Endodermal cell (in vitro differentiated cells): ENCODE data around the gene RBM44. TPM values are rescaled to one million over a fixed set of nuclear protein-coding genes. Genes with fewer than 3 reads are reported as not detected.
A peak's percentile ranks its signal among the peaks of the same experiment; 100 is the strongest.
"Not testable (repeated sequence)": the region's sequence is repeated elsewhere in the genome, so short reads cannot be mapped to it uniquely, and the experiment has no call there.

Experiments used
- DNase-seq: peaks from one replicate; pipeline ENCODE4 v3.0.0-alpha.2; 2017
- H3K27ac ChIP-seq: 2 replicates; pipeline ENCODE4 v1.5.1; 2013; ENCODE audit warnings: mild to moderate bottlenecking, low read depth, low read length, moderate library complexity
- H3K27me3 ChIP-seq: 2 replicates; pipeline ENCODE4 v1.6.1; 2013; ENCODE audit warnings: mild to moderate bottlenecking, low read length, moderate library complexity; ENCODE audit not compliant: insufficient read depth, control insufficient read depth, poor library complexity, severe bottlenecking
- H3K36me3 ChIP-seq: 2 replicates; pipeline ENCODE4 v1.7.0; 2013; ENCODE audit warnings: mild to moderate bottlenecking, low read length, moderate library complexity; ENCODE audit not compliant: control insufficient read depth, insufficient read depth
- H3K4me1 ChIP-seq: one replicate; pipeline ENCODE4 v1.7.0; 2013; ENCODE audit warnings: low read length; ENCODE audit not compliant: control insufficient read depth, insufficient read depth
- H3K4me3 ChIP-seq: 2 replicates; pipeline ENCODE4 v1.5.1; 2013; ENCODE audit warnings: mild to moderate bottlenecking, low read length, moderate library complexity
- H3K9ac ChIP-seq: 2 replicates; pipeline ENCODE4 v1.6.1; 2013; ENCODE audit warnings: mild to moderate bottlenecking, low read length, moderate library complexity; ENCODE audit not compliant: poor library complexity, severe bottlenecking; ENCODE audit errors: extremely low read depth
- H3K9me3 ChIP-seq: 2 replicates; pipeline ENCODE4 v1.6.1; 2013; ENCODE audit warnings: mild to moderate bottlenecking, low read length, moderate library complexity; ENCODE audit not compliant: control insufficient read depth
- H3K27ac Mint-ChIP-seq: 2 replicates; pipeline ENCODE4 v1.8.0; 2020; ENCODE audit warnings: mixed read lengths
- H3K27me3 Mint-ChIP-seq: 2 replicates; pipeline ENCODE4 v1.8.0; 2021; ENCODE audit warnings: mild to moderate bottlenecking, mixed read lengths; ENCODE audit not compliant: insufficient read depth
- H3K36me3 Mint-ChIP-seq: 2 replicates; pipeline ENCODE4 v1.8.0; 2020; ENCODE audit warnings: low read depth, mixed read lengths
- H3K4me1 Mint-ChIP-seq: 2 replicates; pipeline ENCODE4 v1.8.0; 2020; ENCODE audit warnings: mixed read lengths
- H3K4me3 Mint-ChIP-seq: 2 replicates; pipeline ENCODE4 v1.8.0; 2020; ENCODE audit warnings: mild to moderate bottlenecking, moderate library complexity, mixed read lengths
- H3K9me3 Mint-ChIP-seq: 2 replicates; pipeline ENCODE4 v1.8.0; 2020; ENCODE audit warnings: mild to moderate bottlenecking, mixed read lengths
- CTCF ChIP-seq: fragments of 200-600 bp; sonication (generic); conservative IDR thresholded peaks from 2 replicates; pipeline ENCODE4 v1.5.0; 2021; ENCODE audit warnings: antibody characterized with exemption, mild to moderate bottlenecking
- WGBS, 2 experiments: methylation state at CpG; one replicate each; pipeline versions ENCODE4 v1.1.5 to v1.1.7; 2013; ENCODE audit warnings: missing lambda C conversion rate in 2 of 2, mixed read lengths in 1 of 2; ENCODE audit not compliant: insufficient coverage in 1 of 2, insufficient read length in 1 of 2; 5-methylcytosine and 5-hydroxymethylcytosine counted together
- total RNA-seq, 2 donors: library from RNA; stranded (reverse); fragmentation: NEBNext Ultra II Directional in 1 of 2; extraction: Animal tissue kit (Norgen Biotek cat#: 25700) in 1 of 2; gene quantifications; 2 replicates in 1 of 2; 3 replicates in 1 of 2; pipeline ENCODE4 v1.2.1, GENCODE V29; 2021

RBM44 gene
- total RNA-seq, 2 donors from 2014 or later, result 0.42 to 1.2 TPM

- H3K9me3 ChIP-seq, result peaks cover 20% of the 10 kb centered on the region
- WGBS, 2 experiments, result 95 to 97% methylated on average over 6 to 14 of the region's 14 CpGs
- Mint-ChIP-seq H3K9me3 (peaks cover 27% of the 10 kb centered on the region), H3K4me1 (no peaks in the 10 kb centered on the region), H3K4me3 (no peak overlapping the region), H3K27me3 (no peaks in the 10 kb centered on the region), H3K27ac (peak overlapping the region; percentile 6), H3K36me3 (peaks cover 82% of the 10 kb centered on the region)
- no peak for TF ChIP-seq CTCF
- H3K4me3 ChIP-seq, result no peak overlapping the region
- no peaks in the 10 kb centered on the region for H3K4me1 ChIP-seq
- no peaks in the 10 kb centered on the region for H3K27me3 ChIP-seq
- no peak for DNase-seq
- no peak overlapping the region for H3K27ac ChIP-seq
- peaks cover 81% of the 10 kb centered on the region for H3K36me3 ChIP-seq
- H3K9ac ChIP-seq, result no peak overlapping the region
These were observed 19.1 kb upstream of the RBM44 start for GRCh38 chr2:237779521-237779920.

- Mint-ChIP-seq H3K4me1 (no peaks in the 10 kb centered on the region), H3K4me3 (no peak overlapping the region), H3K27me3 (peaks cover 2% of the 10 kb centered on the region), H3K36me3 (peaks cover 83% of the 10 kb centered on the region), H3K9me3 (peaks cover 45% of the 10 kb centered on the region), H3K27ac (no peak overlapping the region)
- H3K27me3 ChIP-seq, result no peaks in the 10 kb centered on the region
- H3K9me3 ChIP-seq, result peaks cover 39% of the 10 kb centered on the region
- H3K4me3 ChIP-seq, result no peak overlapping the region
- no peak for DNase-seq
- no peaks in the 10 kb centered on the region for H3K4me1 ChIP-seq
- WGBS, 2 experiments, result 83 to 91% methylated on average over 4 to 7 of the region's 7 CpGs
- no peak for TF ChIP-seq CTCF
- no peak overlapping the region for H3K27ac ChIP-seq
- H3K36me3 ChIP-seq, result peaks cover 70% of the 10 kb centered on the region
- H3K9ac ChIP-seq, result no peak overlapping the region
These were observed 16.4 kb upstream of the RBM44 start for GRCh38 chr2:237782181-237782580.

- WGBS, 2 experiments, result 92% methylated on average over 1 of the region's 5 CpGs; no CpG with 5 or more reads in 1 of the 2 experiments
- peaks cover 43% of the 10 kb centered on the region for H3K9me3 ChIP-seq
- H3K4me1 ChIP-seq, H3K4me1 Mint-ChIP-seq, H3K27me3 ChIP-seq, DNase-seq, H3K27ac ChIP-seq, H3K9ac ChIP-seq, H3K4me3 Mint-ChIP-seq, H3K4me3 ChIP-seq, H3K27ac Mint-ChIP-seq, H3K27me3 Mint-ChIP-seq: not testable (repeated sequence)
- Mint-ChIP-seq H3K36me3 (peaks cover 81% of the 10 kb centered on the region), H3K9me3 (peaks cover 53% of the 10 kb centered on the region)
- peaks cover 66% of the 10 kb centered on the region for H3K36me3 ChIP-seq
These were observed 14.9 kb upstream of the RBM44 start for GRCh38 chr2:237783678-237784077.

- H3K4me3 ChIP-seq, result peak overlapping the region; percentile 43
- H3K36me3 ChIP-seq, result peaks cover 33% of the 10 kb centered on the region
- no peak for DNase-seq
- H3K27me3 Mint-ChIP-seq, result peaks cover 2% of the 10 kb centered on the region
- H3K27me3 ChIP-seq, result no peaks in the 10 kb centered on the region
- no peaks in the 10 kb centered on the region for H3K4me1 Mint-ChIP-seq
- H3K4me1 ChIP-seq, result no peaks in the 10 kb centered on the region
- H3K4me3 Mint-ChIP-seq, result no peak overlapping the region
- 86 to 99% methylated on average over 2 to 4 of the region's 4 CpGs for WGBS, 2 experiments
- no peak overlapping the region for H3K27ac Mint-ChIP-seq
- peaks cover 52% of the 10 kb centered on the region for H3K36me3 Mint-ChIP-seq
- H3K9me3 ChIP-seq, result peaks cover 33% of the 10 kb centered on the region
- TF ChIP-seq CTCF, result no peak
- no peak overlapping the region for H3K27ac ChIP-seq
- peaks cover 53% of the 10 kb centered on the region for H3K9me3 Mint-ChIP-seq
- no peak overlapping the region for H3K9ac ChIP-seq
These were observed 11.6 kb upstream of the RBM44 start for GRCh38 chr2:237786936-237787335.
